Endothelial cell of umbilical vein (primary cell): ENCODE measurements around the gene LPP. TPM values are rescaled to one million over a fixed set of nuclear protein-coding genes. Genes with fewer than 3 reads are reported as not detected.

Experiments used
- BruUV-seq: library from RNA; stranded (reverse); fragments of 400-500 nt; replicated peaks from 2 replicates; lab custom pipeline; 2021; lab: Mats Ljungman, UMichigan
- CTCF ChIA-PET: fragments of 300-600, 350-600 bp; sonication (Branson Sonifier 250); formaldehyde crosslinking; loops from one replicate; lab custom pipeline; 2021; ENCODE audit warnings: antibody characterized with exemption, inconsistent platforms; lab: Charles Lee
- POLR2A ChIA-PET: fragments of 300-600, 350-600 bp; sonication (Branson Sonifier 250); formaldehyde crosslinking; loops from one replicate; lab custom pipeline; 2021; ENCODE audit warnings: antibody characterized with exemption, inconsistent platforms; lab: Charles Lee
- DNase-seq: peaks from one replicate; pipeline ENCODE4 v3.0.0-alpha.2; 2011; ENCODE audit warnings: low read depth, low spot score
- FAIRE-seq: peaks from 2 replicates; lab custom pipeline; 2011; peaks lifted over from hg19 to GRCh38; lab: Jason Lieb, UNC
- H2AFZ ChIP-seq: 2 replicates; pipeline ENCODE4 v1.6.0; 2012; ENCODE audit warnings: low read depth, low read length, control low read depth, inconsistent platforms
- H3K27ac ChIP-seq: 2 replicates; pipeline ENCODE4 v1.5.1; 2011; ENCODE audit warnings: low read depth, mild to moderate bottlenecking, control low read depth, low read length, moderate library complexity; ENCODE audit not compliant: insufficient read depth
- H3K27me3 ChIP-seq, 2 experiments: 2 replicates each; pipeline versions ENCODE4 v1.6.0 to v1.6.1; 2011; ENCODE audit warnings: low read length in 2 of 2, mixed read lengths in 1 of 2; ENCODE audit not compliant: control insufficient read depth in 2 of 2, insufficient read depth in 2 of 2
- H3K36me3 ChIP-seq, 2 experiments: 2 replicates in 1 of 2; 3 replicates in 1 of 2; pipeline ENCODE4 v1.5.1; 2011; ENCODE audit warnings: low read length in 2 of 2, mild to moderate bottlenecking in 1 of 2, moderate library complexity in 1 of 2; ENCODE audit not compliant: control insufficient read depth in 2 of 2, insufficient read depth in 2 of 2; ENCODE audit errors: extremely low read depth in 1 of 2
- H3K4me1 ChIP-seq: 3 replicates; pipeline ENCODE4 v1.5.1; 2011; ENCODE audit warnings: mild to moderate bottlenecking, low read length; ENCODE audit not compliant: control insufficient read depth, insufficient read depth; ENCODE audit errors: extremely low read depth
- H3K4me2 ChIP-seq: 2 replicates; pipeline ENCODE4 v1.6.1; 2011; ENCODE audit warnings: low read length, control low read depth, mixed read lengths; ENCODE audit not compliant: insufficient read depth
- H3K4me3 ChIP-seq, 3 experiments: fragments of 200-600 bp in 1 of 3; sonication (generic), shearing (Covaris generic) in 1 of 3; replicated peaks in 1 of 3; 2 replicates each; pipeline ENCODE4 v1.5.1; 2011 to 2016; ENCODE audit warnings: control low read depth in 3 of 3, low read length in 3 of 3, mild to moderate bottlenecking in 2 of 3, inconsistent platforms in 1 of 3, low read depth in 1 of 3, moderate library complexity in 1 of 3; ENCODE audit not compliant: insufficient read depth in 1 of 3
- H3K79me2 ChIP-seq: 2 replicates; pipeline ENCODE4 v1.6.0; 2012; ENCODE audit warnings: low read length, inconsistent platforms; ENCODE audit not compliant: control insufficient read depth, insufficient read depth
- H3K9ac ChIP-seq: replicated peaks from 2 replicates; pipeline ENCODE3; 2011; ENCODE audit warnings: low read length, control low read depth; ENCODE audit not compliant: insufficient read depth; ENCODE audit errors: extremely low read depth
- H3K9me1 ChIP-seq: replicated peaks from 3 replicates; pipeline ENCODE4 v1.6.0; 2011; ENCODE audit warnings: mild to moderate bottlenecking, low read length; ENCODE audit not compliant: control insufficient read depth, insufficient read depth; ENCODE audit errors: extremely low read depth
- H3K9me3 ChIP-seq: replicated peaks from 2 replicates; pipeline ENCODE4 v1.5.1; 2012; ENCODE audit warnings: low read length, inconsistent platforms; ENCODE audit not compliant: control insufficient read depth, insufficient read depth
- H4K20me1 ChIP-seq: replicated peaks from 2 replicates; pipeline ENCODE3; 2011; ENCODE audit warnings: mild to moderate bottlenecking, low read length; ENCODE audit not compliant: control insufficient read depth, insufficient read depth; ENCODE audit errors: extremely low read depth
- EZH2 ChIP-seq: IDR thresholded peaks from 2 replicates; pipeline ENCODE4 v1.6.1; 2012; ENCODE audit warnings: borderline replicate concordance, low read depth, mild to moderate bottlenecking, moderate library complexity, low read length, inconsistent platforms; ENCODE audit not compliant: severe bottlenecking
- FOS ChIP-seq: IDR thresholded peaks from 2 replicates; pipeline ENCODE4 v1.6.1; 2011; ENCODE audit warnings: mild to moderate bottlenecking, low read length, moderate library complexity, borderline replicate concordance; ENCODE audit not compliant: insufficient read depth
- GATA2 ChIP-seq: IDR thresholded peaks from 2 replicates; pipeline ENCODE4 v1.7.0; 2011; ENCODE audit warnings: low read depth, mild to moderate bottlenecking, moderate library complexity, mixed read lengths, low read length; ENCODE audit not compliant: insufficient read length, insufficient read depth
- JUN ChIP-seq: IDR thresholded peaks from 2 replicates; pipeline ENCODE4 v1.6.1; 2011; ENCODE audit warnings: borderline replicate concordance, low read depth; ENCODE audit not compliant: insufficient read length, insufficient read depth
- MAX ChIP-seq: IDR thresholded peaks from 2 replicates; pipeline ENCODE4 v1.6.1; 2011; ENCODE audit not compliant: insufficient read depth, insufficient read length
- MYC ChIP-seq: IDR thresholded peaks from one replicate; pipeline ENCODE4 v1.6.1; 2011; ENCODE audit warnings: mild to moderate bottlenecking, low read depth, low read length
- POLR2A ChIP-seq: IDR thresholded peaks from 2 replicates; pipeline ENCODE4 v1.6.1; 2012; ENCODE audit warnings: low read depth, mild to moderate bottlenecking, control low read depth, low read length
- POLR2AphosphoS5 ChIP-seq: IDR thresholded peaks from 2 replicates; pipeline ENCODE4 v1.6.1; 2012; ENCODE audit warnings: low read depth, mild to moderate bottlenecking, control low read depth, low read length, moderate library complexity; ENCODE audit not compliant: insufficient read depth
- dilution Hi-C: fragments of 300-500 bp; cut with MboI; formaldehyde crosslinking; loops from one replicate; pipeline ENCODE4 v1.15.0; 2019; ENCODE audit warnings: low sequenced_read_pairs; ENCODE audit not compliant: extremely low pct_ligation_motif_present
- intact Hi-C: fragments of 100-400 bp; cut with micrococcal nuclease; formaldehyde crosslinking; loops from one replicate; pipeline ENCODE4 v1.10.0; 2022
- polyA plus RNA-seq, 4 experiments: library from polyadenylated mRNA; depleted of rRNA in 3 of 4; stranded (reverse) in 3 of 4; unstranded in 1 of 4; fragments of >200 nt; gene quantifications; 2 replicates each; pipeline versions ENCODE4 v1.2.1 to v1.2.3, GENCODE V29; 2011 to 2012; ENCODE audit warnings: missing spikeins in 1 of 4
- total RNA-seq: library from RNA; stranded (reverse); gene quantifications from 2 replicates; pipeline ENCODE4 v1.2.3, GENCODE V29; 2021
- TF ChIP-seq, protein P1 (sequence below), 2 donors: IDR thresholded peaks; 1 replicate in 1 of 2; 2 replicates in 1 of 2; pipeline ENCODE4 v1.5.1; 2011; ENCODE audit warnings: low read length in 2 of 2, mild to moderate bottlenecking in 2 of 2, moderate library complexity in 2 of 2, control low read depth in 1 of 2, inconsistent platforms in 1 of 2, low read depth in 1 of 2; ENCODE audit not compliant: insufficient read depth in 1 of 2; ENCODE audit errors: extremely low read depth in 1 of 2

The LPP gene
- total and polyA plus RNA-seq, 2 donors (not counting 3 experiments of a cell fraction or from before 2014, with no cell fraction given): 16.9 to 153 TPM

GRCh38 chr3:188518835-188519452, 365.0 kb downstream of the LPP start:
- Histone ChIP-seq H3K36me3 (no peaks in the 10 kb centered on the region), H3K9me3 (no peaks in the 10 kb centered on the region), H3K79me2 (no peaks in the 10 kb centered on the region), H2AFZ (no peak overlapping the region), H4K20me1 (no peaks in the 10 kb centered on the region), H3K9me1 (no peaks in the 10 kb centered on the region), H3K4me3 (no peak overlapping the region), H3K9ac (no peak overlapping the region), H3K27ac (no peak overlapping the region), H3K4me1 (peaks cover 6% of the 10 kb centered on the region), H3K27me3 (no peaks in the 10 kb centered on the region), H3K4me2 (no peak overlapping the region)
- BruUV-seq: no TSS peak
- intact Hi-C loops: no loop called here
- FAIRE-seq (no peak), DNase-seq (no peak)
- TF ChIP-seq EZH2: no peak
- TF ChIP-seq, protein P1, sequence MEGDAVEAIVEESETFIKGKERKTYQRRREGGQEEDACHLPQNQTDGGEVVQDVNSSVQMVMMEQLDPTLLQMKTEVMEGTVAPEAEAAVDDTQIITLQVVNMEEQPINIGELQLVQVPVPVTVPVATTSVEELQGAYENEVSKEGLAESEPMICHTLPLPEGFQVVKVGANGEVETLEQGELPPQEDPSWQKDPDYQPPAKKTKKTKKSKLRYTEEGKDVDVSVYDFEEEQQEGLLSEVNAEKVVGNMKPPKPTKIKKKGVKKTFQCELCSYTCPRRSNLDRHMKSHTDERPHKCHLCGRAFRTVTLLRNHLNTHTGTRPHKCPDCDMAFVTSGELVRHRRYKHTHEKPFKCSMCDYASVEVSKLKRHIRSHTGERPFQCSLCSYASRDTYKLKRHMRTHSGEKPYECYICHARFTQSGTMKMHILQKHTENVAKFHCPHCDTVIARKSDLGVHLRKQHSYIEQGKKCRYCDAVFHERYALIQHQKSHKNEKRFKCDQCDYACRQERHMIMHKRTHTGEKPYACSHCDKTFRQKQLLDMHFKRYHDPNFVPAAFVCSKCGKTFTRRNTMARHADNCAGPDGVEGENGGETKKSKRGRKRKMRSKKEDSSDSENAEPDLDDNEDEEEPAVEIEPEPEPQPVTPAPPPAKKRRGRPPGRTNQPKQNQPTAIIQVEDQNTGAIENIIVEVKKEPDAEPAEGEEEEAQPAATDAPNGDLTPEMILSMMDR (IDR thresholded peaks at IDR 0.05; ENCODE audit: extremely low read depth in 1 of 2, insufficient read depth in 1 of 2, low read depth in 1 of 2, low read length in 2 of 2): no peak
- no peak for TF ChIP-seq FOS
- no peak for TF ChIP-seq POLR2A
- no peak for TF ChIP-seq POLR2AphosphoS5
- TF ChIP-seq MAX: no peak
- TF ChIP-seq GATA2: no peak
- no peak for TF ChIP-seq JUN
- no peak for TF ChIP-seq MYC
- ChIA-PET POLR2A (no interaction called here), CTCF (interaction anchor here (2.9 kb wide), 1 partner anchor 12 kb away, joined by 10 read pairs; no protein-coding TSS in a partner anchor)
- dilution Hi-C loops: no loop called here
